ENCODE data around the gene CAMTA1.

The CAMTA1 gene

DNA sequence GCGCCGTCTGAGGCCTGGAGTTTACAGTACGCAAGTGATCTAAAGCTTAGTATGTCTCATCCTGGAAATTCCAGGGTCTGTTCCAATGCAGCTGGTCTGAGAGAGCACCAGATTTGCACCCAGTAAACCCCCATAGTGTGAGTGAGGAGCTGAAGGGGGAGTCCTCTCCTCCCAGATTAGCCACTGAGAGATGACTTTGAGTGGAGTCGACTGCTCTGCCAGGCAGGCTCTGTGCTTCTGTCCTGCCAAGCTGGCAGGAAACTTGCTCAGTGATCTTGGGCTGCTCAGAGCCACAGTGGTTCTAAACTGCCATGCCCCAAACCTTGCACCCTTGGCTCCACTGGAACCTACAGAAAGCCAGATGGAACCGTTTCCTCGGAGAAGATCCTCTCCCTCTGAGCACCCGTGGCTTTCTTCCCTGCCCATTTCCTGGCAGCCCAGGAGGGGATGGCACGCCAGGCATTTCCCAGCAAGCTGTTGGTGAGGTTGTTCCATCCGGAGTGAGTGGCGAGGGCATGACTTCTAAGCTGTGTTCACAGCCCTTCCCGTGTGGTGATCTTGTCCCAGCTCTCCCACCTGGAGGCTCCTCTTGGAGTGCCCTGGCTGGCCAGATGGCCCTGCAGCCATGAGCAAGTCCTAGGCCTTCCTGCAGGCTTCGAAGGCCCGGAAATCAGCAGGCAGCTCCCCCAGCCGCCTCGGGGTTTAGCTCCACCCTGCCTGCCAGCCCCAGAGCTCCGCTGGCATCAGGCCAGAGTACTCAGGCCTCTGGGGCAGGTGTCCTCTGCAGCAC, 859.9 kb downstream of the CAMTA1 start:
- DNase-seq (ENCODE audit: low read depth): peak; percentile 37
- H3K4me3 ChIP-seq (ENCODE audit: low read depth, low read length): no peak overlapping the region
- TF ChIP-seq, protein P1, sequence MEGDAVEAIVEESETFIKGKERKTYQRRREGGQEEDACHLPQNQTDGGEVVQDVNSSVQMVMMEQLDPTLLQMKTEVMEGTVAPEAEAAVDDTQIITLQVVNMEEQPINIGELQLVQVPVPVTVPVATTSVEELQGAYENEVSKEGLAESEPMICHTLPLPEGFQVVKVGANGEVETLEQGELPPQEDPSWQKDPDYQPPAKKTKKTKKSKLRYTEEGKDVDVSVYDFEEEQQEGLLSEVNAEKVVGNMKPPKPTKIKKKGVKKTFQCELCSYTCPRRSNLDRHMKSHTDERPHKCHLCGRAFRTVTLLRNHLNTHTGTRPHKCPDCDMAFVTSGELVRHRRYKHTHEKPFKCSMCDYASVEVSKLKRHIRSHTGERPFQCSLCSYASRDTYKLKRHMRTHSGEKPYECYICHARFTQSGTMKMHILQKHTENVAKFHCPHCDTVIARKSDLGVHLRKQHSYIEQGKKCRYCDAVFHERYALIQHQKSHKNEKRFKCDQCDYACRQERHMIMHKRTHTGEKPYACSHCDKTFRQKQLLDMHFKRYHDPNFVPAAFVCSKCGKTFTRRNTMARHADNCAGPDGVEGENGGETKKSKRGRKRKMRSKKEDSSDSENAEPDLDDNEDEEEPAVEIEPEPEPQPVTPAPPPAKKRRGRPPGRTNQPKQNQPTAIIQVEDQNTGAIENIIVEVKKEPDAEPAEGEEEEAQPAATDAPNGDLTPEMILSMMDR (IDR thresholded peaks at IDR 0.05; ENCODE audit: insufficient read depth, low read depth, low read length, missing control alignments): no peak

DNA sequence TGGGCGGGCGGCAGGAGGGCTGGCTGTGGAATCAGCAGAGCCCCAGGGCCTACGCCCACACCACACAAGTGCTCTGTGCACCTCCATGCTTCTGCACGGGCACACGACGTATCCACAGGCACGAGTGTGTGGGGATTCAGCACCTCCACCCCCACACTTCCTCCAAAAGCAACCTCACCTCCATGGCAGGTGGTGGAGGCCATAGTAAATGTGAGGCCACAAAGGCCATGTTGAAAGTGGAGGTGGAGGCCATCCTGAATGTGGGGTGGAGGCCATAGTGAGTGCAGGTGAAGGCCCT, 860.4 kb downstream of the CAMTA1 start:
- DNase-seq (ENCODE audit: low read depth): no peak
- TF ChIP-seq, protein P1 (IDR thresholded peaks at IDR 0.05; ENCODE audit: insufficient read depth, low read depth, low read length, missing control alignments): no peak
- H3K4me3 ChIP-seq (ENCODE audit: low read depth, low read length): no peak overlapping the region

DNA sequence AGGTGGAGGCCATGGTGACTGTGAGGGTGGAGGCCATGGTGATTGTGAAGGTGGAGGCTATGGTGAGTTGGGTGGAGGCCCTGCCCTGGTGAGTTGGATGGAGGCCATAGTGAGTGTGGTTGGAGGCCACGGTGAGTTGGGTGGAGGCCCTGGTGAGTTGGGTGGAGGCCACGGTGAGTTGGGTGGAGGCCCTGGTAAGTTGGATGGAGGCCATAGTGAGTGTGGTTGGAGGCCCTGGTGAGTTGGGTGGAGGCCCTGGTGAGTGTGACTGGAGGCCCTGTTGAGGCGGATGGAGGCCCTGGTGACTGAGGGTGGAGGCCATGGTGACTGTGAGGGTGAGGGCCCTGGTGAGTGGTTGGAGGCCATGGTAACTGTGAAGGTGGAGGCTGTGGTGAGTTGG, 860.9 kb downstream of the CAMTA1 start:
- H3K4me3 ChIP-seq (ENCODE audit: low read depth, low read length): no peak overlapping the region
- TF ChIP-seq, protein P1 (IDR thresholded peaks at IDR 0.05; ENCODE audit: insufficient read depth, low read depth, low read length, missing control alignments): no peak
- DNase-seq (ENCODE audit: low read depth): no peak

DNA sequence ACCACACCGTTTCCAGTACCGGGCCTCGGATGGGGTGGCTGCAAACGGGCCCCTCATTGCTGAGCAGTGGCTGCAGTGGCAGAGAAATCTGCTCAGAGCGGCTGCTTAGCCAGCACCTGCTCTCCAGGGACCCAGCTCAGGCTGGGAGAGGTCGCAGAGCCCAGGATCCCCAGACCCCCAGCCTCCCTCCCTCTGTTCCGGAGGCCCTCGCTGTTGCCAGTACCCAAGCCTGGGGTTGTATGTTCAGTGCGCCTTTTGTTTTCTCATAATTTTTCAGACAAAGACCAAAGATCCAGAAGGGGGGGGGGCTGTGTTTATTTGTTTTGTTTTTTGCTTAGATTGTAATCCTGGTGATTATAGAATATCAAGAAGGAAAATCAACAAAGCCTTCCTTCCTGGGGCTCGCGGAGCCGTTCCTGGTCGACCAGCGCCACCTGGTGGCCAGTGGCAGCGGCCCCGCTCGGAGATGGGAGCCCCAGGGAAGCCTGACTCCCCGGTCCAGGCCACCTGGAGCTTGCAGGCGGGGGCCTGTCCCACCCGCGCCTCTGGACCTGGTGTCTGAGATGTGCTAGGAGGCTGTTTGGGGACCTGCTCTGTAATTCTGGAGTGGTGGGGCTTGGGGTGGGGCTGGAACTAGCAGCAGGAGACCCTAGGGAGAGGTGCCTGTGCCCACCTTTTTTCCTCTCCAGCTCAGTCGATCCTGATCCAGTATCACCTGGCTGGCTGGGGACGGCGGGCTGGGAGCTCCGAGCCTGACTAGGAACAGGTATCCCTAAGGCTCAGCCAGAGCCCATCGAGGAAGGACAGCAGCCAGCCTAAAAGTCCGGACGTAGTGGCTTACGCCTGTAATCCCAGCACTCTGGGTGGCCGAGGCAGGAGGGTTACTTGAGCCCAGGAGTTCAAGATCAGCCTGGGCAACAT, 862.0 kb downstream of the CAMTA1 start:
- DNase-seq (ENCODE audit: low read depth): peak; percentile 59
- TF ChIP-seq, protein P1 (IDR thresholded peaks at IDR 0.05; ENCODE audit: insufficient read depth, low read depth, low read length, missing control alignments): peak; percentile 91

DNA sequence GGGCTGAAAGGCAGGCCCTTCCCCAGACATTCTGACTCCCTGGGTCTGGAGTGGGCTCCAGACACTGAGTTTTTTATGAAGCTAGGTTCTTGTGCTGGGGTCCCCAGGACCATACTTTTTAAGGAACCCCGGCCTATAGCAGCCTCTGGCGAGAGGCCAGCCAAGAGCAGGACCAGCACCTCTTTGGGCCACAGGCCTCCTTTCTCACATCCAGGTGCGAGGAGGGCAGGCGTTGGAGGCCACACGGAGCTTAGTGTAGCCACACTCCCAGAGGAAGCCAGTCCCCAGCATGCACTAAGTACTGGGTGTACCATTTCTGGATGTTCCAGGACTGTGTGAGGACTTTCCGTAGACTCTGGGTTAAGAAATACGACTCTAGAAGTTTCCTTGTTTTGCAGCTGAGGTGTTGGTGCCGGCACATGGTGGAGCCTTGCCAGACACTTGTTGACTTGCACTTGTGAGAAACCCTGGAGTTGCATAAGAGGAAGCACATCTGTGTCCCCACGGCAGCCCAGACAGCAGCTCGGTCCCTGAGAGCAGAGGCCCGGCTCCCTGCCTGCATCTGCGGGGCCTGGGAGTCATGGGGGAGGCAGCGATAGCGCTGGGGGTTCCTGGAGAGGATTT, 863.6 kb downstream of the CAMTA1 start:
- TF ChIP-seq, protein P1 (IDR thresholded peaks at IDR 0.05; ENCODE audit: insufficient read depth, low read depth, low read length, missing control alignments): no peak
- H3K4me3 ChIP-seq (ENCODE audit: low read depth, low read length): no peak overlapping the region
- DNase-seq (ENCODE audit: low read depth): no peak

More for the DNA sequence above, 862.0 kb downstream of the CAMTA1 start:
- H3K4me3 ChIP-seq (ENCODE audit: low read depth, low read length): no peak overlapping the region

DNA sequence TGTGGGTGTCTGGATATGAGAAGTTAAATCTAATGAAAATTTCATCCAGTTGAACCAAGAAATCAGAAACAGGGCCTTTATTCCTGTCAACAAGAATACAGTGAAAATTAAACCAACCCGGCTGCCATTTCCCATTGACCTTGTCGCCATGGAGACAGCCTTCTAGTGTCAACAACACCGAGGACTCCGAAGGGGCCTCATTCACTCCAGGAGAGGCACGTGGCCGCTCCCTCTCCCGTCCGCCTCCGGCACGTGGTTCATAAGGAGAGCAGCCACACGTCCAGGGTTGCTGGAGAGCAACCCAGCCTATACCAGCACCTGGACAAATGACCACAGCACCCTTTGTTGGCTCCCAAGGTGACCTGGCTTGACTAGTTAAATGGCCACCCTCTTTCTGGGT, 865.5 kb downstream of the CAMTA1 start:
- no peak for DNase-seq (ENCODE audit: low read depth)
- TF ChIP-seq, protein P1 (IDR thresholded peaks at IDR 0.05; ENCODE audit: insufficient read depth, low read depth, low read length, missing control alignments): no peak
- no peak overlapping the region for H3K4me3 ChIP-seq (ENCODE audit: low read depth, low read length)

Measured in GM12865 (cell line).